Esophagus squamous epithelium (tissue), 4 donors: ENCODE results near the gene CST1.

Source experiments
- POLR2A ChIP-seq, 4 donors: fragments of 450-650 bp; IDR thresholded peaks; one replicate each; pipeline ENCODE4 v1.6.1; 2017; ENCODE audit warnings: antibody characterized with exemption in 4 of 4, mild to moderate bottlenecking in 4 of 4, moderate library complexity in 3 of 4
- TF ChIP-seq, protein P1 (sequence below), 6 experiments: fragments of 450-650 bp in 4 of 6; fragments of 200-600 bp in 2 of 6; sonication (generic) in 2 of 6; IDR thresholded peaks; one replicate each; pipeline ENCODE4 v1.5.1; 2016 to 2019; ENCODE audit warnings: antibody characterized with exemption in 6 of 6, mild to moderate bottlenecking in 4 of 6, moderate library complexity in 4 of 6

DNA sequence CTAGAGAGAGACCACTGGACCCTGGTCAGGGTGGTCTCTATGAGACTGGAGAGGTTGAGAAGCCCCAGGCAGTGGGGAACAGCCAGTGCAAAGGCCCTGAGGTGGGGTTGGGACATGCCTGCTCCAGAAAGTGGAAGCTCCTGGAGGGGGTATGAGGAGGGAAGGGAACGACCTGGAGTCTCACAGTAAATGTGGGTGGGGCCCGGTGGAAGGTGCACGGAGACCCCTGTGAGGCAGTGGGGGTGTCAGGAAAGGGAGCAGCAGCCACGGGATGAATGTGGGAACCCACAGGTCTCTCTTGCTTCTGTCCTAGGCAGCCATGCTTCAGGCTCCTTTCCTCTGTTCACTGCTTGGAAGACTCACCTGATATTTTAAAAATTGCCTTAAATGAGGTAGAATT, 1.3 kb upstream of the CST1 start:
- TF ChIP-seq, protein P1, sequence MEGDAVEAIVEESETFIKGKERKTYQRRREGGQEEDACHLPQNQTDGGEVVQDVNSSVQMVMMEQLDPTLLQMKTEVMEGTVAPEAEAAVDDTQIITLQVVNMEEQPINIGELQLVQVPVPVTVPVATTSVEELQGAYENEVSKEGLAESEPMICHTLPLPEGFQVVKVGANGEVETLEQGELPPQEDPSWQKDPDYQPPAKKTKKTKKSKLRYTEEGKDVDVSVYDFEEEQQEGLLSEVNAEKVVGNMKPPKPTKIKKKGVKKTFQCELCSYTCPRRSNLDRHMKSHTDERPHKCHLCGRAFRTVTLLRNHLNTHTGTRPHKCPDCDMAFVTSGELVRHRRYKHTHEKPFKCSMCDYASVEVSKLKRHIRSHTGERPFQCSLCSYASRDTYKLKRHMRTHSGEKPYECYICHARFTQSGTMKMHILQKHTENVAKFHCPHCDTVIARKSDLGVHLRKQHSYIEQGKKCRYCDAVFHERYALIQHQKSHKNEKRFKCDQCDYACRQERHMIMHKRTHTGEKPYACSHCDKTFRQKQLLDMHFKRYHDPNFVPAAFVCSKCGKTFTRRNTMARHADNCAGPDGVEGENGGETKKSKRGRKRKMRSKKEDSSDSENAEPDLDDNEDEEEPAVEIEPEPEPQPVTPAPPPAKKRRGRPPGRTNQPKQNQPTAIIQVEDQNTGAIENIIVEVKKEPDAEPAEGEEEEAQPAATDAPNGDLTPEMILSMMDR (IDR thresholded peaks at IDR 0.05) = no peak
- TF ChIP-seq POLR2A (IDR thresholded peaks at IDR 0.05) = no peak
